Suprapubic skin (tissue), 4 donors: Measurements from ENCODE around the gene FREY1.

Experiments
- CTCF ChIP-seq, 2 donors: fragments of 200-600 bp in 1 of 2; fragments of 450-650 bp in 1 of 2; sonication (generic) in 1 of 2; IDR thresholded peaks; one replicate each; pipeline ENCODE4 v1.5.1; 2016 to 2019; ENCODE audit warnings: antibody characterized with exemption in 2 of 2, mild to moderate bottlenecking in 1 of 2, moderate library complexity in 1 of 2
- EP300 ChIP-seq: sonication (generic); formaldehyde crosslinking; IDR thresholded peaks from one replicate; pipeline ENCODE4 v1.6.1; 2017; ENCODE audit warnings: antibody characterized with exemption
- POLR2A ChIP-seq, 2 donors: fragments of 450-650 bp; IDR thresholded peaks; one replicate each; pipeline ENCODE4 v1.6.1; 2017; ENCODE audit warnings: antibody characterized with exemption in 2 of 2, mild to moderate bottlenecking in 2 of 2, moderate library complexity in 2 of 2
- POLR2AphosphoS5 ChIP-seq, 3 donors: sonication (generic); formaldehyde crosslinking; IDR thresholded peaks; one replicate each; pipeline ENCODE4 v1.6.1; 2017; ENCODE audit warnings: antibody characterized with exemption in 3 of 3

GRCh38 chr11:45896422-45896984, 10.6 kb downstream of the FREY1 start:
- TF ChIP-seq CTCF (IDR thresholded peaks at IDR 0.05) (no peak), POLR2A (IDR thresholded peaks at IDR 0.05) (no peak), POLR2AphosphoS5 (IDR thresholded peaks at IDR 0.05) (no peak), EP300 (no peak)
